ENCODE data around the gene GATAD1. TPM values are rescaled to one million over a fixed set of nuclear protein-coding genes. Genes with fewer than 3 reads are reported as not detected.

GATAD1 gene
- total RNA-seq (2022; extraction: Qiagen RNA extraction; ENCODE audit: low read depth) = 17.2 to 20.7 TPM (median 18.2 TPM) in 5 replicates

GRCh38 chr7:92447345-92448204 lies at the start of gene GATAD1:
TSS of gene GATAD1 (plus strand) at chr7:92447482. CDS start at chr7:92447730, 248 bp downstream.

GRCh38 chr7:92477681-92478080 lies 30.4 kb downstream of the GATAD1 start, which contains the start of gene ERVW-1:
TSS of gene ERVW-1 (minus strand) at chr7:92477946. CDS start at chr7:92470381, 7,565 bp downstream.

Other genes with a start within 250 kb of the GATAD1 start
- 22.8 to 28.8 TPM (median 27.1 TPM) in 5 replicates for gene KRIT1, start 201.6 kb upstream of the GATAD1 start, total RNA-seq (2022; extraction: Qiagen RNA extraction; ENCODE audit: low read depth)
- gene ANKIB1, start 201.5 kb upstream of the GATAD1 start, total RNA-seq (2022; extraction: Qiagen RNA extraction; ENCODE audit: low read depth) = 15.3 to 22.6 TPM (median 21.1 TPM) in 5 replicates
- not detected in 5 replicates for gene ERVW-1, start 30.5 kb downstream of the GATAD1 start, total RNA-seq (2022; extraction: Qiagen RNA extraction; ENCODE audit: low read depth)
- 4.3 to 6.8 TPM (median 6.3 TPM) in 5 replicates for gene PEX1, start 81.0 kb downstream of the GATAD1 start, total RNA-seq (2022; extraction: Qiagen RNA extraction; ENCODE audit: low read depth)
- gene RBM48, start 81.3 kb downstream of the GATAD1 start, total RNA-seq (2022; extraction: Qiagen RNA extraction; ENCODE audit: low read depth) = 5.6 to 7.4 TPM (median 6.2 TPM) in 5 replicates
- gene FAM133B, start 142.9 kb downstream of the GATAD1 start, total RNA-seq (2022; extraction: Qiagen RNA extraction; ENCODE audit: low read depth) = 23.4 to 26.2 TPM (median 24.7 TPM) in 5 replicates